GM19452 (cell line): ENCODE results near the gene DIO3.
"Not testable (repeated sequence)": the region's sequence is repeated elsewhere in the genome, so short reads cannot be mapped to it uniquely, and the experiment has no call there.

Source experiments
- ATAC-seq: cut with Tn5 transposase; IDR thresholded peaks from one replicate; pipeline ENCODE4 v1.9.1; 2021; ENCODE audit not compliant: unreplicated experiment

DIO3 gene

DNA sequence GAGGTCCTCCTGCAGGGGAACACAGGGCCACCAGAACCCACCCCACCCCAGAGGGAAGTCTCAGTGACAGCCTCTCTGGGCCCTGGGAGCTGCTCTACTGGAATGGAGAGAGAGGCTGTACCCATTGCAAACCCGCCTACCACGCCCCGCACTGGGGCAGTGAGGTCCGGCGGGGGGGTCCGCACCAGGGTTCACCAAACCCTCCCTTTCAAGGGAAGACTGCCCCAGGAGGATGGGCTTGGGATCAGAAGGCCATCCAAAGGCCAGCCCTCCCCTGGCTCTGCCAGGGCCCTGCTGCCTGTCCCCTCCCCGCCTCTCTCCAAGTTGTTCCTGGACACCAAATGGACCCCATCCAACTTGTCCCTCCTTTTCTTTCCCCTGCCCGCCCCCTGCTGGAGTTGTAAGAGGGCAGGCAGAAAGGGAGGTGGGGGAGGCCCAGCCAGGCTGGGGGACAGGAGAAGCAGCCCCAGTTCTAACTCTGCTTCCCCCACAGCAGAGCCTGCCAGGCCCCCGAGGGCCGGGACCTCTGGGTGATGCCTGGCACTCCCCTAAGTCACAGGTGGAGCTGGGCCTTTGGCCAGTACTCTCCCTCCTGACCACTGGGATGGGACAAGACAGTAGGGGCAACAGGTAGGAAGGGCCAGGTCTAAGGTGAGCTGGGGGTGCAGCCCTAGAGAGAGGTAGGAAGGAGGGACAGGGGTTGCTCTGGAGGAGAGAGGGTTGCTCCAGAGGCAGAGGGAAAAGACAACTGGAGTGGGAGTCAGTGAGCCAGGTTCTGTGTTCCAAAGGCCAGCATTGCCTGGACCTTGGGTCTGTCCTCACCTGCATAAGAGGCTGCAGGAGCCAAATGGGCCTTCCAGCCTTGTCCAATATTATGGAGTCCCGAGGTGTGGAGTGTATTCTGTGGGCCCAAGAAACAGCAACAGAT, 3.2 kb upstream of the DIO3 start:
- no peak for ATAC-seq

GRCh38 chr14:101558739-101559240, 2.5 kb upstream of the DIO3 start:
- ATAC-seq, result no peak

DNA sequence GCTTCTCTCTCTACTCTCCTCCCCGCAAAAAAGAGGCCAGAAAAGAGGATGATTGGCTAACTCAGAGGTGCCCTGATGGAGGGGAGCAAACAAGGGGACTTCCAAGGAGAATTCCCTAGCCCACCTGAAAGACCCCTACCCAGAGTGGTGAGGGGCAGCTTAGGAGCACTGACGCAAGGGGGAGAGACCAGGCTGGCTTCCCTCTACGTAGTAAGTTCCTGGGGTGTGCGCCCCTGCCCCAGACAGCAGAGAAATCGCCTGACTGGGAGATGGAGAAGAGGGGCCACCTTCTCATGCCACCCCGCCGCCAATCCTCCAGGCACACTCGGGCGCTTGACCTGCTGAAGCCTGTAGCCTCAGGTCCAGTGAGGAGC, 2.1 kb upstream of the DIO3 start:
- no peak for ATAC-seq

- no peak for ATAC-seq
Observed at GRCh38 chr14:101559624-101560533, 1.4 kb upstream of the DIO3 start.

DNA sequence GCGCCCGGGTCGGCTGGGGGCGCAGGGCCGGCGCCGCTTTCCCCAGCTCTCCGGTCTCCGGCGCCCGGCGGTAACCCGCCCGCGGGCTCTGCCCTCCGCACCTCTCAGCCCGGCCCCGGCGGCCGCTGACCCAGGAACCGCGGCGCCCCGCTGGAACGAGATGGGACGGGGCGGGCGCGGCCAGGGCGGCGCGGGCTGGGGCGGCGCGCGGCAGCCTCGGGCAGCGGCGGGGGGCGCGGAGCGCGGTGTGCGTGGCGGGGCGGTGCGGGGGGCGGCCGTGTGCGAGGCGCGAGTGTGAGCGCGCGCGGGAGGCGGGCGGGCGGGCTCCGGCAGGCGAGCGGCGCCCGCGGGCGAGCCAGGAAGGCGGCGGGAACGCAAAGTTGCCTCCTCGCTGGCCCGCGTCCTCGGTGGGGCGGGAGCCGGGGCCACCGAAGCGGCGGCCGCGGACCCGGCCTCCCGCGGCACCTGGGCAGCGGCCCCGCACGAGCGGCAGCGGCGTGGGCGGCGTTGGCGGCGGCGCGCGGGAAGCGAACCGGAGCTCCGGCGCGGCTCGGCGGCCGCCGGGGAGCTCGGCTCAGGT, 671 bp upstream of the DIO3 start:
- ATAC-seq, result no peak

DNA sequence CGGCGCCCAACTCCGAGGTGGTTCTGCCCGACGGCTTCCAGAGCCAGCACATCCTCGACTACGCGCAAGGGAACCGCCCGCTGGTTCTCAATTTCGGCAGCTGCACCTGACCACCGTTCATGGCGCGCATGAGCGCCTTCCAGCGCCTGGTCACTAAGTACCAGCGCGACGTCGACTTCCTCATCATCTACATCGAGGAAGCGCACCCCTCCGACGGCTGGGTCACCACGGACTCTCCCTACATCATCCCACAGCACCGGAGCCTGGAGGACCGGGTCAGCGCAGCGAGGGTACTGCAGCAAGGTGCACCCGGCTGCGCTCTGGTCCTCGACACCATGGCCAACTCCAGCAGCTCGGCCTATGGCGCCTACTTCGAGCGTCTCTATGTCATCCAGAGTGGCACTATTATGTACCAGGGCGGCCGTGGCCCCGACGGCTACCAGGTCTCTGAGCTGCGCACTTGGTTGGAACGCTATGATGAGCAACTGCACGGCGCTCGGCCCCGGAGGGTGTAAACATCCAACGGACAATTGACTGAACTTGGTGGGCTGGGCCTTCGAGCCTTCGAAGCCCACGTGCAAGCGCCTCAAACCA, 699 bp downstream of the DIO3 start:
- no peak for ATAC-seq

GRCh38 chr14:101562659-101563351, 1.5 kb downstream of the DIO3 start:
- ATAC-seq, result no peak

- ATAC-seq, result no peak
Observed at GRCh38 chr14:101563352-101563653, 2.0 kb downstream of the DIO3 start.

DNA sequence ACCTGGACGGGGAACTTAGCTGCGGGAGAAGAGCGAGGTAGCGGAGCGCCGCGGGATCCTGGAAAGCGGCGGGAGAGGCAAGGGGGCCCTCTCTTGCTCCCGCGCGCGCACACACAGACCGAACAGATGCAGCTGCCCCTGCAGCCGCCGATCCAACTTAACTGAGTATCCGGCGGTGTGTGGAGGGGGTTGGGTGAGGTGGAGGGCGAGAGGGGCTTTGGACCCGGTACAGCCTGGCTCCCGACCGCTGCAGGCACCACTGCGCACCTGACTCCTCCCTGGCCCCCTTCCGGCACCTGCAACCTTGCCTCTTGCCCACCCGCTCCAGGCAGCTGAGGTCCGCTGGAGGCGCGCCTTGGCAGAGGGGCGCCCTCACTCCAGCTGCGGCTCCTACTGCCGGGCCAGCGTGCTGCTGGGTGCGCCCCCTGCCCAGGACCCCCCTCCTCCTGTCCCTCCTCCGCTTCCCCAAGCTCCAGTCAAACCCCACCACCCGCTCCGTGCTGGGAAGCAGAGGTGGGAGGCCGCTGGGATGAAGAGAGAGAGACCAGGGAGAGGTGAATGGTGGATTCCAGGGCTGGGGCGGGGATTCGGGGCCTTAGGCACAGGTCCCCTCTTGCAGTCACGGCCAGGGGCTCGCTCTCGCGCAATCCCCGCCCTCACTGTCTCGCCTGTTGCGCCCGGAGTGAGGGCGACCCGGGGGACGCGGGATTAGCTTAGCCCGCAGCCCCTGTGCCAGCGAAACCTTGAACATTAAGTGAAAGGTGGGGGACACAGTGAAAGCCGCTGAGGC, 2.6 kb downstream of the DIO3 start:
- ATAC-seq, result no peak

DNA sequence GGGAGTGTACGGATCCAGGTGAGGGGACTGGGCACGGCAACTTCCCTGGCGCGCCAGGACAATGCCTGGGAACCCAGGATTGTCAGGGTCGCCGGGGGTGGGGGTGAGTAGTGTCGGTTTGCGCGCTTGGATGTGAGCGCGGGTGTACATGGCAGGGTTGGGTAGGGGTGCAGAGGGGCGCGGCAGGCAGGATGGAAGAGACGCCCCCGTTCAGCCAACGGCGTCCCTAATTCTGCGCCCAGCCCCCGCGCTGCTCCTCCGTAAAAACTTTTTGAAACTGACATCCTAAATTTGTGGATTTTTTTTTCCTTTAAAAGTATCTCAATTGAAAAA, 3.1 kb downstream of the DIO3 start:
- no peak for ATAC-seq

DNA sequence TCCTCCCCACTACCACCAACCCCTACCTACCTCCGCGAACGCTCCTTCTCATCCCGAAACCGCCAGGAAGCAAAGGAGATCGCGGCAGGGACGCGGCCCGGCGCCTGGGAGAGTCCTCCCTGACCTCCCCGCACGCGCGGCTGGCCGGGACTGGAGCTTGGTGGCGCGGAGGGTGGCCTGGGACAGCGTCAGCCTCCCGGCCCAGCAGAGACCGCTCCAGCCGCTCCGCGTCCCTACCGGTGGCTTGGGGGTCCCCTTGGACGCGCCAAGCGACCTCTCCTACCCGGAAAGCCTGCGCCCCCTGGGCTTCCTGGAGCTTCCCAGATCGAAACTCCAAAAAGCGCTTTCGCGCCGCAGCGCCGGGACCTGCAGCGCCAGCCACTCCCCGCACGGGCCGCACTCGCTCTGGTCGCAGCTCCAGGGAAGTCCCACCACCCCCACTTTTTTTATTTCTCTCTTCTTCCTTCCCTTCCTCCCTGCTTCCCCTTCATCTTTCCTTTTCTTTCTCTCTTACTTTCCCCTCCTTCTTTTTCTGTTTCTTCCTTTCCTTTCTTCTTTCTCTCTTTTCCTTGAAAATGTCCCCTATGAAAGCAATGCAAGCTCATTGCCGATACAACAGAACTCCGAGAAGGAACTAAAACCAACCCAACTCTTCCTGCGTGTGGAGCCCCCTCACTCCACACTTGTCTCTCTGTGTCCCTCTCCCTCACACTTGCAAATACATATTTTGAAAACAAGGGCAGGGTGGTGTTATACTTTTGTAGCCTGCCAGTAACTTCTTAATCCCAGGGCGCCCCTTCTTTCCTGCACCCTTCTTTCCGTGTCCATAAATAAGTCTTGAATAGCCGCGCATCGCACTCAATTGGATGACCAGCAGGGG, 3.8 kb downstream of the DIO3 start:
- ATAC-seq, result no peak

DNA sequence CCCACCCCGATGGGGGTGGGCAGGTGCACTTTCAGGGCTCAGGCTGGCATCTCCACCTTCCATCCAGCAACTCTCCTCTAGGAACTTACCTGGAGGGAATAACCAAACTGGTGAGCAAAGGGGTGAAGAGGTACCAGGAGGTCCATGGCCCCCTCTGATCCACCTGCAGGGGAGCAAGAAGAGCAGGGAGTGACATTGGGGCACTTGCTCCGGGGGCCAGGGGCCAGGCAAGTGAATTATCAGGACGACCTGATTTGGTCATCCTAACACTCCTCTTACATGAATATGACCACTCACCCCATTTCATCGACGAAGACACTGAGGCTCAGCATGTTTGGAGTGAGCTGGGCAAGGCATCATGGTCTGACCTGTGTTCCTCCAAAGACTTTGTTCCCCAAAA, 6.0 kb downstream of the DIO3 start:
- ATAC-seq, result no peak

DNA sequence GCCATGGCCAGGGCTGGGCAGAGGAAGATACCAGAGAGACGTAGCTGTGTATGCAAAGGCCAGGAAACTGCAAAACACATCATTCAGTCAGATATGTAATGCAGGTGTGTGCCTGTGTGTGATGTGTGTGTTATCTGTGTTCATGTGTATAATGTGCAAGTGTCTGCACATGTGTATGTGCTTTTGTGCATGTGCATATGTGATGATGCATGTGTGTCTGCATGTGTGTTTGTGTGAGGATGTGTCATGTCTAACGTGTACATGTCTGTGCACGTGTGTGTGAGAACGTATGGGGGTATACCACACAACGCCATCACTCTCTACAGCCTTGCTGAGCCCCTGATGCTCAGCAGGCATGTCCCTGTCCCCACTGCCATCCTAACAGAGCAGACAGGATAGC, 9.7 kb downstream of the DIO3 start:
- no peak for ATAC-seq

DNA sequence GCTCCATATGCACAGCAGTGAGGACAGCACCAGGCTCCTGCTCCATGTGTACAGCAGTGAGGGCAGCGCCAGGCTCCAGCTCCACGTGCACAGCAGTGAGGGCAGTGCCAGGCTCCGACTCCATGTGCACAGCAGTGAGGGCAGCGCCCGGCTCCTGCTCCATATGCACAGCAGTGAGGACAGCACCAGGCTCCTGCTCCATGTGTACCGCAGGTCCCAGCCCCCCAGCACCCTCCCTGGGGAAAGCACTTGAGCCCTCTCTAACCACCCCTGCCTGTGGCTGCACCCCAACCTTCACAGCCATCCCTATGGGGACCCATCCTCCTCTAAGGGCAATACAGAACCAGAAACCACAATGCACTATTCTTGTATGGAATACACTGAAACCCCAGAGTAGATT, 11.2 kb downstream of the DIO3 start:
- not testable (repeated sequence) for ATAC-seq

DNA sequence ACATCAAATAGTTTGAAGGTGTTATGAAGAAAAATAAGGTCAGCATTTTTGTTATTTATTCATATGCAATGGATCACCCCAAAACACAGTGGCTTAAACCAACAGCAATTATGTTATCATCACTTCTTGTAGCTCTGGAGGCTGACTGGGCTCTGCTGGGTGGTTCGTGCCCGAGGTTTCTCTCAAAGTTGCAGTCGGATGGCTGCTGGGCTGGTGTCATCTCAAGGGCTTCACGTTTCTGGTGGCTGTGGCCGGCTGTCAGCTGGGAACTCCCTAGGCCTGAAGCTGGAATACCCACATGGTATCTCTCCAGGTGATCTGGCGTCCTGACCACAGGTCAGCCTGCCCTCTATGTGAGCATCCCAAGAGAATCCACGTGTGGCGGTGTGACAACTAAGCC, 12.0 kb downstream of the DIO3 start:
- ATAC-seq, result no peak

DNA sequence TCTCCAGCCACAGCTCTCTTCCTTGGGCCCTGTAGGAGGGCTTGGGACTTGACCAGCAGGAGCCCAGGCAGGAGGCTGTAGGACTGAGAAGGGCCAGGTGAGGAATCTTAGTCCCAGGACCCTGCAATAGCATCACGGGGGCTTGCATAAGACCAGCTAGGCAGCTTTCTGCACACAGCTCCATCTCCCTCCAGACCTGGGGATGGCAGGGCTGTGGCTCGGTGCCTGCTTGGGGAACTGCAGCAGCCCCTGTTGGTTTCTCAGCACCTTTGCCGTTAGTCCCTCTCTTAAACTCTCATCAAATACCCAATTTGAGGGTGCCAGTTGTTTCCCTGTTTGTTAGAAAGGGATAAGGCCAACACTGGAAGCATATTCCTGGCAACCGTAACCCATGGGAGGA, 14.3 kb downstream of the DIO3 start:
- ATAC-seq, result no peak

- ATAC-seq, result no peak
Observed at GRCh38 chr14:101577221-101577909, 16.1 kb downstream of the DIO3 start.

GRCh38 chr14:101578489-101578888, 17.2 kb downstream of the DIO3 start:
- ATAC-seq, result no peak
